Measurements from ENCODE around the gene ASPSCR1.
A peak's percentile ranks its signal among the peaks of the same experiment; 100 is the strongest.
"Not testable (repeated sequence)": the region's sequence is repeated elsewhere in the genome, so short reads cannot be mapped to it uniquely, and the experiment has no call there.

The ASPSCR1 gene

GRCh38 chr17:81968850-81969812 lies 8.3 kb upstream of the ASPSCR1 start:
- DNase-seq (ENCODE audit: low read depth): no peak

GRCh38 chr17:81973432-81973831 lies 4.0 kb upstream of the ASPSCR1 start:
- no peak for TF ChIP-seq CTCF (conservative IDR thresholded peaks at IDR 0.05; ENCODE audit: low read length)
- no peak for DNase-seq (ENCODE audit: low read depth)

More at GRCh38 chr17:81968850-81969812, 8.3 kb upstream of the ASPSCR1 start:
- no peak for TF ChIP-seq CTCF (conservative IDR thresholded peaks at IDR 0.05; ENCODE audit: low read length)
- H3K4me3 ChIP-seq (ENCODE audit: low read length): no peak overlapping the region

GRCh38 chr17:81976332-81977210 lies 858 bp upstream of the ASPSCR1 start:
- peak overlapping the region; percentile 67 for H3K4me3 ChIP-seq (ENCODE audit: low read length)
- DNase-seq (ENCODE audit: low read depth): no peak
- TF ChIP-seq CTCF (conservative IDR thresholded peaks at IDR 0.05; ENCODE audit: low read length): no peak

More at GRCh38 chr17:81973432-81973831, 4.0 kb upstream of the ASPSCR1 start:
- no peak overlapping the region for H3K4me3 ChIP-seq (ENCODE audit: low read length)

GRCh38 chr17:81978524-81979298 lies 1.3 kb downstream of the ASPSCR1 start:
- TF ChIP-seq CTCF (conservative IDR thresholded peaks at IDR 0.05; ENCODE audit: low read length): no peak
- peak overlapping the region; percentile 78 for H3K4me3 ChIP-seq (ENCODE audit: low read length)
- no peak for DNase-seq (ENCODE audit: low read depth)

- H3K4me3 ChIP-seq (ENCODE audit: low read length): no peak overlapping the region
- TF ChIP-seq CTCF (conservative IDR thresholded peaks at IDR 0.05; ENCODE audit: low read length): no peak
- no peak for DNase-seq (ENCODE audit: low read depth)
Measured at GRCh38 chr17:81980122-81980521, 2.7 kb downstream of the ASPSCR1 start.

- DNase-seq (ENCODE audit: low read depth): no peak
- no peak overlapping the region for H3K4me3 ChIP-seq (ENCODE audit: low read length)
- no peak for TF ChIP-seq CTCF (conservative IDR thresholded peaks at IDR 0.05; ENCODE audit: low read length)
Measured at GRCh38 chr17:81980707-81981343, 3.4 kb downstream of the ASPSCR1 start.

- not testable (repeated sequence) for DNase-seq (ENCODE audit: low read depth); H3K4me3 ChIP-seq (ENCODE audit: low read length)
Measured at GRCh38 chr17:81981511-81981910, 4.1 kb downstream of the ASPSCR1 start.
